NCI-H345 (cell line): Measurements from ENCODE around the gene RBM5.

Source experiments
- DNase-seq: peaks from one replicate; lab custom pipeline; 2025; lab: John Stamatoyannopoulos, UW

The RBM5 gene

GRCh38 chr3:50121072-50122032 lies 32.6 kb downstream of the RBM5 start:
- DNase-seq = peak; percentile 62

GRCh38 chr3:50122071-50122470 lies 33.4 kb downstream of the RBM5 start:
- DNase-seq = no peak

- no peak for DNase-seq
Observed at GRCh38 chr3:50122661-50123391, 34.1 kb downstream of the RBM5 start.

GRCh38 chr3:50123394-50124051 lies 34.8 kb downstream of the RBM5 start:
- no peak for DNase-seq

GRCh38 chr3:50124052-50124799 lies 35.5 kb downstream of the RBM5 start:
- DNase-seq = no peak

- DNase-seq = no peak
Observed at GRCh38 chr3:50124800-50125178, 36.1 kb downstream of the RBM5 start.

- DNase-seq = no peak
Observed at GRCh38 chr3:50125541-50126286, 37.0 kb downstream of the RBM5 start.

- DNase-seq = no peak
Observed at GRCh38 chr3:50126287-50127211, 37.8 kb downstream of the RBM5 start.

- DNase-seq = no peak
Observed at GRCh38 chr3:50127251-50127691, 38.6 kb downstream of the RBM5 start.

- DNase-seq = no peak
Observed at GRCh38 chr3:50128001-50128400, 39.3 kb downstream of the RBM5 start.

- no peak for DNase-seq
Observed at GRCh38 chr3:50130436-50130835, 41.7 kb downstream of the RBM5 start.

GRCh38 chr3:50132421-50133282 lies 43.9 kb downstream of the RBM5 start:
- DNase-seq = no peak

GRCh38 chr3:50133283-50133615 lies 44.5 kb downstream of the RBM5 start:
- DNase-seq = no peak

GRCh38 chr3:50134367-50134766 lies 45.6 kb downstream of the RBM5 start:
- DNase-seq = no peak

GRCh38 chr3:50135964-50136363 lies 47.2 kb downstream of the RBM5 start:
- no peak for DNase-seq

- DNase-seq = no peak
Observed at GRCh38 chr3:50136714-50137405, 48.1 kb downstream of the RBM5 start.

GRCh38 chr3:50137531-50137930 lies 48.8 kb downstream of the RBM5 start:
- no peak for DNase-seq
